HEK293 (cell line): ENCODE data around the gene SESN2.

Experiments used
- KLF17 ChIP-seq: fragments of 450-650 bp; formaldehyde crosslinking; IDR thresholded peaks from 2 replicates; pipeline ENCODE4 v1.5.1; 2016; ENCODE audit warnings: missing biosample characterization, missing genetic modification characterization
- KLF7 ChIP-seq: fragments of 450-650 bp; formaldehyde crosslinking; IDR thresholded peaks from 2 replicates; pipeline ENCODE4 v1.5.1; 2016; ENCODE audit warnings: missing biosample characterization, missing genetic modification characterization, borderline replicate concordance
- MYNN ChIP-seq: fragments of 450-650 bp; formaldehyde crosslinking; IDR thresholded peaks from 2 replicates; pipeline ENCODE4 v1.5.1; 2016; ENCODE audit warnings: missing biosample characterization, missing genetic modification characterization, borderline replicate concordance
- REPIN1 ChIP-seq: fragments of 450-650 bp; formaldehyde crosslinking; IDR thresholded peaks from 2 replicates; pipeline ENCODE4 v1.5.1; 2017; ENCODE audit warnings: missing biosample characterization, missing genetic modification characterization, low read depth
- ZBTB44 ChIP-seq: fragments of 450-650 bp; IDR thresholded peaks from 2 replicates; pipeline ENCODE4 v1.5.1; 2018; ENCODE audit warnings: missing biosample characterization, mild to moderate bottlenecking, missing genetic modification characterization
- ZFHX2 ChIP-seq: fragments of 450-650 bp; formaldehyde crosslinking; conservative IDR thresholded peaks from 2 replicates; pipeline ENCODE4 v1.5.1; 2016; ENCODE audit warnings: missing biosample characterization, missing genetic modification characterization
- ZFP37 ChIP-seq: fragments of 450-650 bp; formaldehyde crosslinking; IDR thresholded peaks from 2 replicates; pipeline ENCODE4 v1.5.1; 2016; ENCODE audit warnings: missing biosample characterization, missing genetic modification characterization
- ZNF112 ChIP-seq: fragments of 450-650 bp; formaldehyde crosslinking; IDR thresholded peaks from 2 replicates; pipeline ENCODE4 v1.5.0; 2017; ENCODE audit warnings: missing biosample characterization, missing genetic modification characterization
- ZNF211 ChIP-seq: fragments of 450-650 bp; formaldehyde crosslinking; IDR thresholded peaks from 2 replicates; pipeline ENCODE4 v1.5.1; 2016; ENCODE audit warnings: low read depth, missing biosample characterization, missing genetic modification characterization
- ZNF280D ChIP-seq: fragments of 450-650 bp; formaldehyde crosslinking; IDR thresholded peaks from 2 replicates; pipeline ENCODE4 v1.5.1; 2016; ENCODE audit warnings: missing biosample characterization, missing genetic modification characterization
- ZNF311 ChIP-seq: fragments of 450-650 bp; formaldehyde crosslinking; IDR thresholded peaks from 2 replicates; pipeline ENCODE4 v1.5.1; 2017; ENCODE audit warnings: missing biosample characterization, missing genetic modification characterization, borderline replicate concordance
- ZNF324 ChIP-seq: fragments of 450-650 bp; formaldehyde crosslinking; IDR thresholded peaks from 2 replicates; pipeline ENCODE4 v1.5.1; 2016; ENCODE audit warnings: missing biosample characterization, missing genetic modification characterization
- ZNF37A ChIP-seq: fragments of 450-650 bp; IDR thresholded peaks from 2 replicates; pipeline ENCODE4 v1.5.1; 2018; ENCODE audit warnings: missing biosample characterization, missing genetic modification characterization
- ZNF423 ChIP-seq: fragments of 450-650 bp; formaldehyde crosslinking; IDR thresholded peaks from 2 replicates; pipeline ENCODE4 v1.5.1; 2016; ENCODE audit warnings: missing biosample characterization, missing genetic modification characterization
- ZNF433 ChIP-seq: fragments of 450-650 bp; formaldehyde crosslinking; IDR thresholded peaks from 2 replicates; pipeline ENCODE4 v1.5.1; 2016; ENCODE audit warnings: missing biosample characterization, missing genetic modification characterization, low read depth
- ZNF488 ChIP-seq: fragments of 450-650 bp; formaldehyde crosslinking; IDR thresholded peaks from 2 replicates; pipeline ENCODE4 v1.5.1; 2016; ENCODE audit warnings: missing biosample characterization, missing genetic modification characterization
- ZNF518A ChIP-seq: fragments of 450-650 bp; formaldehyde crosslinking; conservative IDR thresholded peaks from 2 replicates; pipeline ENCODE4 v1.5.1; 2016; ENCODE audit warnings: low read depth, missing biosample characterization, missing genetic modification characterization
- ZNF571 ChIP-seq: fragments of 450-650 bp; formaldehyde crosslinking; IDR thresholded peaks from 2 replicates; pipeline ENCODE4 v1.5.0; 2017; ENCODE audit warnings: missing biosample characterization, missing genetic modification characterization
- ZNF580 ChIP-seq: fragments of 450-650 bp; formaldehyde crosslinking; IDR thresholded peaks from 2 replicates; pipeline ENCODE4 v1.5.1; 2016; ENCODE audit warnings: missing biosample characterization, missing genetic modification characterization
- ZNF596 ChIP-seq: fragments of 450-650 bp; IDR thresholded peaks from 2 replicates; pipeline ENCODE4 v1.5.0; 2018; ENCODE audit warnings: missing biosample characterization, mild to moderate bottlenecking, missing genetic modification characterization, moderate library complexity
- ZNF692 ChIP-seq: fragments of 450-650 bp; formaldehyde crosslinking; IDR thresholded peaks from 2 replicates; pipeline ENCODE4 v1.5.1; 2016; ENCODE audit warnings: missing biosample characterization, missing genetic modification characterization
- ZNF701 ChIP-seq: fragments of 450-650 bp; formaldehyde crosslinking; IDR thresholded peaks from 2 replicates; pipeline ENCODE4 v1.5.1; 2016; ENCODE audit warnings: missing biosample characterization, missing genetic modification characterization
- ZSCAN5A ChIP-seq: fragments of 450-650 bp; formaldehyde crosslinking; IDR thresholded peaks from 2 replicates; pipeline ENCODE4 v1.5.1; 2016; ENCODE audit warnings: missing biosample characterization, missing genetic modification characterization

SESN2 gene

GRCh38 chr1:28235755-28236655 is 23.3 kb upstream of the SESN2 start, which contains the start of gene ATP5IF1 (continued):
- TF ChIP-seq ZBTB44 (tag by site-specific recombination), result peak; percentile 41; the same call in 1 of the 2 replicates
- no peak for TF ChIP-seq ZNF701
- 0 out of 2 replicates have a peak, but pooled peaks have one; percentile 40 for TF ChIP-seq ZNF324 (tag by site-specific recombination)
- no peak for TF ChIP-seq ZNF580
- no peak for TF ChIP-seq ZNF211 (tag by site-specific recombination)
- peak; percentile 38; the same call in 1 of the 2 replicates for TF ChIP-seq ZFHX2
- no peak for TF ChIP-seq ZNF311
- no peak for TF ChIP-seq MYNN (tag by site-specific recombination)
- no peak for TF ChIP-seq ZSCAN5A (tag by site-specific recombination)
- TF ChIP-seq ZNF518A (tag by site-specific recombination), result no peak
- TF ChIP-seq ZNF433 (tag by site-specific recombination), result no peak
- TF ChIP-seq ZNF571 (tag by site-specific recombination), result no peak
- 0 out of 2 replicates have a peak, but pooled peaks have one; percentile 75 for TF ChIP-seq ZFP37
- peak; percentile 80; the same call in 1 of the 2 replicates for TF ChIP-seq ZNF692 (tag by site-specific recombination)
- TF ChIP-seq ZNF112 (tag by site-specific recombination), result no peak
- TF ChIP-seq ZNF423 (tag by site-specific recombination), result no peak
- no peak for TF ChIP-seq ZNF37A (tag by site-specific recombination)
- no peak for TF ChIP-seq ZNF488
- no peak for TF ChIP-seq REPIN1
- no peak for TF ChIP-seq ZNF596 (tag by site-specific recombination)
- TF ChIP-seq KLF17, result peak; percentile 56; the same call in 1 of the 2 replicates
- TF ChIP-seq KLF7, result no peak
- no peak for TF ChIP-seq ZNF280D (tag by site-specific recombination)
